Left ventricle myocardium superior (tissue), 1 donor: ENCODE results near the gene EXOC6B. TPM values are rescaled to one million over a fixed set of nuclear protein-coding genes. Genes with fewer than 3 reads are reported as not detected.

Experiments
- ATAC-seq: fragments of 200-7000 bp; cut with Tn5 transposase; one replicate; pipeline ENCODE4 v1.9.1; 2020; ENCODE audit warnings: mild to moderate bottlenecking, moderate library complexity
- DNase-seq: peaks from one replicate; pipeline ENCODE4 v3.0.0-alpha.2; 2020
- intact Hi-C: fragments of 100-400 bp; cut with micrococcal nuclease; formaldehyde crosslinking; loops from one replicate; pipeline ENCODE4 v1.11.0; 2022
- total RNA-seq: library from RNA; stranded (reverse); fragmentation: NEBNext Ultra II Directional; extraction: Animal tissue kit (Norgen Biotek cat#: 25700); gene quantifications from one replicate; pipeline ENCODE4 v1.2.1, GENCODE V29; 2021
- donor health status: DM: no; HTN: yes; CAD: no; lungs with severe emphysema.

Gene EXOC6B
- total RNA-seq, 1 donor from 2014 or later, result 122 TPM

DNA sequence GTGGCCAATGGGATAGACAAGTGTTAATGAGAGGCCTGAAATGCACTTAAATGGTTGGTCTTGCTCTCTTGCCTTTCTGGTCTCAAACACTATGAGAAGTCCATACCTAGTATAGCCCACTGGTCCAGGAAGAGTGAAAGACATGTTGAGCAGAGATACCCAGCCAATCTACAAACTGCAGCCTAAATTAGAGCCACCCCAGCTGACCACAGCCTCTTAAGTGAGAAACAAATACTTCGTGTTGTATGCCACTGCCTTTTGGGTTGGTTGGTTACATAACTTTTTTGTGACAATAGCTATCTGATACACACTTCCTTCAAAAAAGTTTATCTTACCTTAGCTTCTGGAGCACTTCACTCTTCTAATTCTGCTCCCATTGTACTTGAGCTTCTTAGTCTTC lies 8.8 kb upstream of the EXOC6B start:
- ATAC-seq (no peak), DNase-seq (no peak)
- intact Hi-C loops, result no loop called here

DNA sequence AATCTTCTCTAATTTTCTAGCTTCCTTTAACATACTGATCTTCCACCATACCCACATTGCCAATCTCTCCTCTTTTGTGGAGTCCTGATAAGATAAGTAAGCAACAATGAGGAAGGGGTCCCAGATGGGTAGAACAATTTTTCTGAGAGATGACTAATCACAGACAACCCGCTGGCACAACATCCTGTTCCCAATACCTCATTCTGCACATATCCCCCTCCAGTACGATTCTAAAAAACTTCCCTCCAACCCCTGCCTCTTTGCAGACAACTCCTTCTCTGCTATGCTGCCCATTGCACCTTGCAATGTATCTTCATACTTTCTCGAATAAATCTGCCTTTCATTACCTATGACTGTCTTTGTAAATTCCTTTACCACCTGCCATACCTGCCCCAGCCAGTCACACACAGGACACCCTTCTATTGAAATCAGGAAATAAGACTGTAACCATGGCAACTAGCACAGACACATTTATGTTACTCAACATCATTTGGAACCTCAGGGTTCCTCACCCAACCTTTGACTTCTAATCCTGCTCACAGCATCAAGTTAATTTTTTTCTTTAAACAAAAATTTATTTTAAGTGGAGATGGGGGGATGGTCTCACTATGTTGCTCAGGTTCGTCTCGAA lies 7.4 kb upstream of the EXOC6B start:
- no peak for DNase-seq
- ATAC-seq, result no peak
- intact Hi-C loops, result no loop called here

DNA sequence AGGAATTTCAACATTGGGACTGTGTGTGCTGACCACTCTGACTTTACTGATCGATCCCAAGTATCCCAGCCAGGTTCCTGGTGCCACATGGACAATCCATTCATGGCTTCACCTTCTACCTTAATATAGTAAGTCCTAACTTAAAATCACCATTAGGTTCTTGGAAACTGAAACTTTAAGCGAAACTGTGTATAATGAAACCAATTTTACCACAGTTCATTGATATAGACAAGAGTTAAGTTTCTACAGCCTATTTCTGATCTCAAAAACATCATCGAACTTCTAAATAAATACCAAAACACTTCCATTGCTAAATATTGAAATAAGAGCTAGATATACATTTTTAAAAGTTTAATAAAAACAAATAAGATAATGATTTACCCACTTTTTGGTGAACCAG lies 4.4 kb upstream of the EXOC6B start:
- intact Hi-C loops, result no loop called here
- ATAC-seq, result no peak
- no peak for DNase-seq

DNA sequence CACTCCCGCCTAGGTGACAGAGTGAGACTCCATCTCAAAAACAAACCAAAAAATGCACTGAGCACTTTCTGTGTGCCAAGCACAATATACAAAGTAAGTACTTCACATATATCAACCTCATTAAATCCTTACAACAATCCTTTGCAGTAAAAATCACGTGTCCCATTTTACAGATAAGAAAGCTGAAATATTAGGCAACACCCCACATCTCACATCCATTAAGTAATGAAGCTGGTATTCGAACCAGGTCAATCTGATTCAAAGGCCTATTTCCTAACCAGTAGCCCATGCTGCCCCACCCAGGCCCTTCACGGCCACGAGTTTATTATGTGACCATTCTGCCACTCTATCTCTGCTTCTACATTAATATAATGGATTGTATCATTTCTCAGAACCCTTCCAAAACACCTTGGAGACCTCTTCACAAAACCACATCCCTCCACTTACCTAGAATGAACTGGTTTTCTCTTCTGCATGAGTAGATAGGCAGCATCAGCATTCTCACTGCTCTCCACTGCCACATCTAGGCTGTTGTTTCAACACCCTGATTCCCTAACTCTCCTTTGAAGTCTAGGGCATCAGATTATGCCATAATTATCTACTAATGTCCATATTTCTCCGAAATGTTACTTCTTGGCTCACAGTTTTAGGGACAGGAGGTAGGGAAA lies 3.1 kb upstream of the EXOC6B start:
- intact Hi-C loops, result no loop called here
- DNase-seq (no peak), ATAC-seq (no peak)

DNA sequence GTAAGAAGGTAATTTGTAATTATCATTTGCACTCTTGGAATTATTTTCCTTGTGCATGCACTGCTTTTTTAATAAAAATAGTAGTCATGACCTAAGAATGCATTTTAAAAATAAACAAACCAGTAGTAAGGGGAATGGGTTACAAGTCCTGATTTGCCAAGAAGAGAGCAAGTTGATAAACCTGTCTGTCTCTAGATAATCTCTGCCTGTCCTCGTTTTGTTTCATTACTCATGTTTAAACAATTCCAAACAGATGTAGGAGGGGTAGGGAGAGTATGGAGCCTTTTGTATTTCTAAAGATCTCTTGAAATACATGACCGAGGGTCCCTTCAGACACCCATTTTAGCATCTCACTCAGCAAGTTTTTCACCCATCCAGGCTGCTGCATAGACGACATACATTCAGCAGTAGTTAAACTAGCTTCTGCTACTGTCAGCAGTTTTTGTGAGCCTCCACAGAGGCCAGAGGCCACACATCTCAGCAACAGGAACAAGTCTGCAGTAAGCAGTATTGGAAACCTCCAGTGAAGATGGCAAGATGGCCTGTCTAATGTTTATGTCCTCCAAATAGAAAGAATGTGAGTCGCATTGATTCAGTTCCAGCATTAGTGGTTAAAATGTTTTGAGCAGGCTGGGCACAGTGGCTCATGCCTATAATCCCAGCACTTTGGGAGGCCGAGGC lies 2.3 kb upstream of the EXOC6B start:
- DNase-seq, result no peak
- intact Hi-C loops, result no loop called here
- ATAC-seq, result no peak

DNA sequence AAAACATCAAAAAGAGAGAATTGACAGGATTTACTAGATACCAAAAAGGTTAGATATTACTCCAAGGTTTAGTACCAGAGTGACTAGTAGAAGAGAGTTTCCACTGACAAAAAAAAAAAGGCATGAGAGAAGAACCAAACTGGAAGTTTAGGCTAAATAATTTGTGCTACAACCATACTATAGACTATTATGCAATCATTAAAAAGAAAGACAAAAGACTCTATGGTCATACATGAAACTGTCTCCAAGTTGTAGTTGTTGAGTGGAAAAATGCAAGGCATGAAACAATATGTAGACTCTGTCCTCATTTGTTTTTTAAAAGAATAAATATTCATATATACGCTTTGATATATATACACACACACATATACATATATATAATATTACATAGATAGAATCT lies 1.7 kb upstream of the EXOC6B start:
- intact Hi-C loops, result no loop called here
- ATAC-seq (no peak), DNase-seq (no peak)

DNA sequence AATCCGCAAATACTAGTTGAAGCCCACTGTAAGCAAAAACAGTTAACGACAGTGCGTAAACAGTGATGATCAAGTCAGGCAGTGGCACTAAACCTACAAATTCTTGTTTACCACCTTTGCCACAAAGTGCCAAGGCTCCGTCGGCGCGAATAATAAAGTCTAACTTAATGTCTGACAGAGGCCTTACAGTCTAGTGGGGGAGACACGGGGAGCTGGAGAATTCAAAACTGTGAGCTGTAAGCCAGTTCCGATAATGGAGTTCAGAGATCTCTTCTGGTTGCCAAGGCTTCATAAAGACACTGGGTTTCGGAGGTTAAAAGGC lies 284 bp upstream of the EXOC6B start:
- DNase-seq (no peak), ATAC-seq (no peak)
- intact Hi-C loops, result no loop called here

DNA sequence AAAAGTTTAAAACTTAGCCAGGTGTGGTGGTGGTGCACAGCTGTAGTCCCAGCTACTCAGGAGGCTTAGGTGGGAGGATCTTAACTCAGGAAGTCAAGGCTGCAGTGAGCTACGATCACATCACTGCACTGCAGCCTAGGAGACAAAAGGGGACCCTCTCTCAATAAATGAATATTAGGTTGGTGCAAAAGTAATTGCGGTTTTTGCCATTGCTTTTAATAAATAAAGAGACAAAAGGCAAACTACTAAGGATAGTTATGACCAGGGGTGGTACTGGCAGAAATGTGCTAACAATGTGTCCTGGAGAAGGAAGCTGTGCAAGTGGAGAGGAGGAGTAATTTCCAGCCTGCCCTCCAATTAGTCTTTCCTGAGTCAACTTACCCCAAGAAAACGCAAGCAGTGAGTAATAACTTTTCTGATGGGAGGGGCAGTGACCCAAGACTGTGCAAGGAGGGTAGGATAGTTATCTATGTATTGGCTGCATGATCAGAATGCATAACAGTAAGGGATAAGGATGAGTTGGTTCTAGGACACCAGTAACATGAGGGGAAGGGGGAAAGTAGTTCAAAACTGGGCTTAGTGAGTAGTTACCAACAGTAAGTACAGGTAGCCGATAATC lies 1.5 kb downstream of the EXOC6B start:
- DNase-seq (no peak), ATAC-seq (no peak)
- intact Hi-C loops, result no loop called here

DNA sequence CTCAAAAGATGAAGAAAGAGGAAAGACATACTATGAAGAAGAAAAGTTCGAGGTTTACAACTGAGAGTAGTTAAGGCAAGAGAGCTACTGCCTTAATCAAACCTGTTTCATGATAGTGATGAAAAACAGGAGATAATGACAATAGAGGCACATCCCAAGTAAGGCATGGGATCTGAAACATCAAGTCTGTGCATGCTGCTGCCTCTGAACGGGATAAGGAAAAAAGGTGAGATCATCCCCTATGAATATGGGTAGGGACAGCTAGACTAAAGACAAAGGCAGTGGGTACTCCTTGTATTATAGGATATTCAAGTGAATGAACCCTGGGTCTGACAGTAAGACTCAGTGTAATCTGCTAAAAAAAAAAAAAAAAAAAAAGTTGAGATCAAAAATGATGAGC lies 3.0 kb downstream of the EXOC6B start:
- ATAC-seq, result no peak
- DNase-seq, result no peak
- intact Hi-C loops, result no loop called here

DNA sequence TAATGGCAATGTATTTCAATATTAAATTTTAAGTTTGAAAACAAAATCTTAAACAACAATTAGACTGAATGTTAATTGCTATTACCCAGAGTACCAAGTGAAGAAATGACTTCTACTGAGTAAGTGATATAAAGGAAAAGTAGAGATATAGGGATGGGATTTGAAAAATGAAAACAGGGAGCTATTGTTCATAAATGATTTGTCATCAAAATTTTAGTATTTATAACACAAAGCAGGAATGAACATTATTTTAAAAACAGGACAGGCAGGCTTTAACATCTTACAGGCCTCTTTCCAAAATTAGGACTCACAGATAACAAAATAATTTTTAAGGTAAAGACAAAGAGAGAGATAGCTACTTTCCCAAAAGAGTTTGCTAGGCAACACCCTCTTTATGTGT lies 3.9 kb downstream of the EXOC6B start:
- no peak for ATAC-seq
- no peak for DNase-seq
- intact Hi-C loops, result no loop called here

DNA sequence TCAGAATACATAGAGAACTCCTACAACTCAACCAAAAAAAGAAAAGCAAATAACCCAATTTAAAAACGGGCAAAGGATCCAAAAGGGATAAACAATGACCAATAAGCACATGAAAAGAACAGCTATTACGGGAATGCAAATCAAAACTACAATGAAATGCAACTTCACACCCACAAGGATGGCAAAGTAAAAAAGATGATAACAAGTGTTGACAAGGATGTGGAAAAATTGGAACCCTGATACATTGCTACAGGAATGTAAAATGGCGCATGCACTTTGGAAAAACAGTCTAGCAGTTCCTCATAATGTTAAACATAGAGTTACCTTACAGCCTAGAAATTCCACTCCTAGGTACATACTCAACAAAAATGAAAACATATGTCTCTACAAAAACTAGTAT lies 4.7 kb downstream of the EXOC6B start:
- DNase-seq (no peak), ATAC-seq (no peak)
- intact Hi-C loops, result no loop called here

DNA sequence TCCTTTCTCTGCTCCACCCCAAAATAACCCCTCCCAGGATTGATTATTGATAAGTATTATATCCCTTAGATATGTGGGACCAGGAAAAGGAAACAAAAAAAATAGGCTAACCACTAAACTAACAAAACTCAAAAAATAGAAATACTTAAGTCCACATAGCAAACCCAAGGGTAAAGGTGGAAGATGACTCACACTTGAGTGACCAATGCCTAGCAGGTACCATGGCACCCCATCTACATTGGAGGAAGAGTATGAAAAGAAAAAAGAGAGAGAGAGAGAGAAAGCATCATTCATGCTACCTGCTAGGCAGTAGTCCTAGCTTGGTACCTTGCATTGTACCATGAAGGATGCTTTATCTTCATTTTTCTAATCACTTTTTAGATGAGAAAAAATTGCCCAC lies 6.3 kb downstream of the EXOC6B start:
- intact Hi-C loops, result no loop called here
- no peak for ATAC-seq
- no peak for DNase-seq

DNA sequence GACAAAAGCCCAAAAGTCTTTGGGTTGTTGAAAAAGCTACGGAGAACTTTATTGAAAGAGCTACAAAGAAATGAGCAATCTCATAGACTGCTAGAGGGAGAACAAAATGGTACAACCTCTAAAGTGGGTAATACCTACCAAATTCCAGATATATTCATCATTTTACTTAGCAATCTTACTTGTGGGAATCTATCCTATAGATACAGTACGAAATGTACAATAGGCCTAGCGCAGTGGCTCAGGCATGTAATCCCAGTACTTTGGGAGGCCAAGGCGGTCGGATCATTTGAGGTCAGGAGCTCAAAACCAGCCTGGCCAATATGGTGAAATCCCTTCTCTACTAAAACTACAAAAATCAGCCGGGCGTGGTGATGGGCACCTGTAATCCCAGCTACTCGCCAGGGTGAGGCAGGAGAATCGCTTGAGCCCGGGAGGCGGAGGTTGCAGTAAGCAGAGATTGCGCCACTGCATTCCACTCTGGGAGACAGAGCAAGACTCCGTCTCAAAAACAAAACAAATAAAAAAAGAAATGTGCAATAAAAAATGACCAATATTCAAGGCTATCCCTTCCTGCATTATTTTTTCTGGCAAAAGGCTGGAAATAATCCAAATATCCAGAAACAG lies 10.1 kb downstream of the EXOC6B start:
- intact Hi-C loops, result no loop called here
- ATAC-seq, result no peak

DNA sequence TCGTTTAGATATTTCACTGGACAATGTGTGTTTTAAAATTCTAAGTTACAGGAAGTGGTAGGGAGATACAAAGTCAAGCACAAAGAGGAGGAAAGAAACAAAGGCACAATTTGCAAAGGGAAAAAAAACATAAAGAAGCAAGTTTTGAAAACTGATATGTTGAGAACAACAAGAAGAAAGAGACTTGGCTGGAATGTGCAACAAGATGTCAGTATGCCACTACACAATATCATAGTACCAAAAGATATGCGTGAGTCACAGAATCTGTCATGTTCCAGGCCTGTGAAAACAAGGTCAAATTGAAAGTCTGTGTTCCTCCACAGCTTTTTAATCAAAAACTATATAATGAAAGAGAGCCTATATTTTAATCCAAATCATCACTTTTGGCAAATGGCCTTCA lies 12.0 kb downstream of the EXOC6B start:
- intact Hi-C loops, result no loop called here
- peak; percentile 76 for ATAC-seq
- no peak for DNase-seq

More for the DNA sequence above, 10.1 kb downstream of the EXOC6B start:
- DNase-seq, result no peak

DNA sequence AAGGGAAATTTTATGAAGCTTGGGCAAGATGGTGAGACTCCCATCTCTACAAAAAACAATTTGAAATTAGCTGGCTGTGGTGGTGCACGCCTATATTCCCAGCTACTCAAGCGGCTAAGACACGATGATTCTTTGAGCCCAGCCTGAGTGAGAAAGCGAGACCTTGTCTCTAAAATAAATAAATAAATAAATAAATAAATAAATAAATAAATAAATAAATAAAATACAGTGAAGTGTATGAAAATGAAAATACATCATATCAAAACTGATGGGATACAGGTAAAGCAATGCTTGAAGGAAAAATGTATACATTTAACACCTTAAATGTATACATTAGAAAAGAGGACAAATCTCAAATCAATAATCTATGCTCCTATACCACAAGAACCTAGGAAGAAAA lies 15.7 kb downstream of the EXOC6B start:
- intact Hi-C loops, result no loop called here
- ATAC-seq (no peak), DNase-seq (no peak)

DNA sequence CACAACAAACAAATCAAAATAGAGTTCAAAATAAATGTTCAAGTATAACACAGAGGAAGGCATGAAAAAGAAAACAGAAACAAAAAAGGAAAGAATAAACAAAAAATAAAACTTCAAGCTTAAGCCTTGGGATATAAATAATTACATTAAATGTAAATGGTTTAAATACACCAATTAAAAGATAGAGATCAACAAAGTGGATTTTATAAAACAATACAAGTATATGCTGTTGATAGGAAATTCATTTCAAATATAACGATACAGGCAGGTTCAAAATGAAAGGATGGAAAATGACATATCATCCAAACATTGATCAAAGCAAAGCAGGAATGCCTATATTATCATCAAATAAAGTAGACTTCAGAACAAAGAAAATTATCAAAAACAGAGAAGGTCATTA lies 16.7 kb downstream of the EXOC6B start:
- intact Hi-C loops, result no loop called here

DNA sequence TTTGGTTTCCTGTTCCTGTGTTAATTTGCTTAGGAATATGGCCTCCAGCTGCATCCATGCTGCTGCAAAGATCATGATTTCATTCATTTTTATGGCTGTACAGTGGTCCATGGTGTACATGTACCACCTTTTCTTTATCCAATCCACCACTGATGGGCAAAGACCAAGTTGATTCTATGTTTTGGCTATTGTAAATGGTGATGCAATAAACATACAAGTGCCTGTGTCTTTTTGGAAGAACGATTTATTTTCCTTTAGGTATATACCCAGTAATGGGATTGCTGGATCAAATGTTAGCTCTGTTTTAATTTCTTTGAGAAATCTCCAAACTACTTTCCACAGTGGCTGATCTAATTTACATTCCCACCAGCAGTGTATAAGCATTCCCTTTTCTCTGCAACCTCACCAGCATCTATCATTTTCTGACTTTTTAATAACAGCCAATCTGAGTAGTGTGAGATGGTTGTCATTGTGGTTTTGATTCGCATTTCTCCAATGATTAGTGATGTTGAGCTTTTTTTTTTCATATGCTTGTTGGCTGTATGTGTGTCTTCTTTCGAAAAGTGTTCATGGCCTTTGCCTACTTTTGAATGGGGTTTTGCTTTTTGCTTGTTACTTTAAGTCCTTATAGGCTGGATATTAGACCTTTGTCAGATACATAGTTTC lies 19.4 kb downstream of the EXOC6B start:
- DNase-seq, result no peak
- no peak for ATAC-seq
- intact Hi-C loops, result no loop called here

More for the DNA sequence above, 16.7 kb downstream of the EXOC6B start:
- ATAC-seq (no peak), DNase-seq (no peak)

DNA sequence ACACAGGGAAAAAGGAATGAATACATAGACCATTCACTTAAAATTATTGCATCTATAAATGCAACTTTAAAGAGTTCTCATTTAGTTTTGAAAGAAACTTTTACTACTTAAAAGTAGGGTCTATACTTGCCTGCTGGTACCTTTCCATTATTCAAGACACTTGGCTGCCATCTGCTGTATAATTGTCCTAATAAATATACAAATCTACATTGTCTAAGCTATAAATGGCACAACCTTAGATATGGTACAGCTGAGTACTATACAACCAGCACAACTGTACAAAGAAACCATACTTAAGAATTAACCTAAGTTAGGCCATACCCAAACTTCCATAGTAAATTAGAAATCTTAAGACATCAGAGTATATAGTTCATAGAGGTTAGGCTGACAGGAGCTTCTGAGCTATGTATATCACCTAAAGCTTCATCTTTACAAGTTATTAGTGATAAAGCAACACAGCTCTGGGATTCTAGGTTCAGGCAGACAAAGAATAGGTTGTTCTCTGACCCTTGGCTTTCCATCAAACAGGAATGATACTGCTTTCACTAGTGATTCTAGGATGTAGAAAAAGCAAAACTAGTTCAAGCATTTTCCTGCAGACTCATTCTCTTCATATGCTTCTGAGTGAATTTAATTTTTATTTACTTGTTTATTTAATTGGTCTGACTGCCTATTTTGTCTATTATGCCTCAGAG lies 22.1 kb downstream of the EXOC6B start:
- DNase-seq (no peak), ATAC-seq (peak; percentile 39)
- intact Hi-C loops, result no loop called here

DNA sequence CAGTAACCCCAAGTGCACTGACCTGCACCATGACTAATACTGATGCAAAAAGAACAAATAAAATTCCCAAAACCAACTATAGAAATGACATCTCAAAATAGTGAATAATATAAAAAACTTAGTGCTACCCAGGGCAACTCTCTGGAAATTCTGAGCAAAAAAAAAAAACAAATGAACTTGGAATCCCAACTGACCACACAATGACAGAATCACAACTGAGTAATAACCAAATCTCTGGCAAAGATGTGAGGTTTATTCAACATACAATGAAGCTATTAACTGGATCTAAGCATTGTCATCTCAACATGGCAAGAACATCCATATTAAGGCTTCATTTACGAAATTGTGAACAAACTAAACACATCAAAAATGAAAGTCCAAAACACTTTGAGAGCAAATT lies 22.7 kb downstream of the EXOC6B start:
- no peak for ATAC-seq
- no peak for DNase-seq
- intact Hi-C loops, result no loop called here
